ENCODE results near the gene DLG2.
"Not testable (repeated sequence)": the region's sequence is repeated elsewhere in the genome, so short reads cannot be mapped to it uniquely, and the experiment has no call there.

Gene DLG2

DNA sequence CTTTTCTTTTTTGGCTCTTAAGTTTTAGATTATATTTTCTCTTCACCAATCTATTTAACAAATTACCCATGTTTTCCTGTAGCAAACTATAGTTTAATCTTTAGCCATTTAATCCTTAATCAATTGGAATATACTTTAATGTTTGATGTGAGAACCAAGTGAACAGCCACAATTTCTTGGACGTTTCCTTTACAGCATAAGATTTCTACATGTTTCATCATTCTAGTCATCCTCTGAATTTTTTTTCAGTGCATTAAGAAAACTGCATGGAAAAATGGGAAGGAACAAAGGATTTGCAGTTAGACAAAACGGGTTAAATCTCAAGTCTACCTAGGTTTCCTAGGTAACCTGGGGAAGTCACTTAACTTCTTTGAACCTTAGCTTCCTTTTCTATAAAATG, 1833.8 kb downstream of the DLG2 start:
- no peak for DNase-seq

DNA sequence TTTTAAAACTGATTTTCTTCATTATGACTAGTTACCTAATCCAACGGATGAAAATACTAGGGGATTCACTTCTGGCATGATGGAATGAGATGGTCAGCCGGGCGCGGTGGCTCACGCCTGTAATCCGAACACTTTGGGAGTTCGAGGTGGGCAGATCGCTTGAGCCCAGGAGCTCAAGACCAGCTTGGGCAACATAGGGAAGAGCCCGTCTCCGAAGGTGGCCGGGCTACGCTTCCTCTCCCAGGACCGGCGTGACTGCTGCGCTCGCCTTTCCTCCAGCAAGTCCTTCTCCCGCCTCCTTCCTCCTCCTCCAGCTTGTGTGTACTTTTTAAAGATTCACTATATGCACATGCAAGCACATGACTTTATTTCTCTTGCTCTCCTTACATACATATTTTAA, 1835.6 kb downstream of the DLG2 start:
- no peak for DNase-seq

DNA sequence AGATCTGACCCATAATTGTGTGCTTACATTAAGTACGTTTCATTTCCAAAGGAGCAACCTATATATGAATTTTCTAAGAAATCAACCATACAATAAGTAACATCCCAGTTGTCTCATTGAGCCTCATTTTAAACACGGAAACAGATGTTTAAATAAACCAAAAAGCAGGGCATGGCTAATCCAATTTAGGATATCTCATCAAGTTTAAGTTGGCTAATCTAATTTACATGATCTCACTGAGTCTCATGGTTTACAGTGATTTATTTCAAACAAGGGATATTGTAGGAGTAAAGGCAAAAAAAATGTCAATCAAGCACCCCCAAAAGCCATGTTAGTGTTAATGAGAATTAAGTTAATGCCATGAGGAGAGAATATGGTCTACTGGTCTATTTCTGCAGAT, 1841.2 kb downstream of the DLG2 start:
- DNase-seq = no peak

DNA sequence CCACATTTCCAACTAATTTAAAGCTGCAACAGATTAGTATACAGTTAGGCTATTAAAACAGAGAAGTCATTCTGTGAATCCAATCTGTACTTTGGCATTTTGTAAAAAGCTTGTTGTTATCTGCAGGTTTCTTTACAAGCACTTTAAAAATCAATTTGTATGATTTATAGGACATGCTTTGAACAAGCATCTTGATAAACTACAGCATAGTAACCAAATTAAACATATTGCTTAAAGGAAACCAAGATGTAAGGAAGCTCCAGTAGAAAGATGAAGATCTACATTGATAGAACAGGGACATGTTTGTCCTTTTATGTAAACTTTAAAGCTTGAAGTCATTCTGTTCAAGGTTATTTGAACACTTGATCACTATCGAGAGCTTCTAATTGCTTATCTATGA, 1842.7 kb downstream of the DLG2 start:
- no peak for DNase-seq

DNA sequence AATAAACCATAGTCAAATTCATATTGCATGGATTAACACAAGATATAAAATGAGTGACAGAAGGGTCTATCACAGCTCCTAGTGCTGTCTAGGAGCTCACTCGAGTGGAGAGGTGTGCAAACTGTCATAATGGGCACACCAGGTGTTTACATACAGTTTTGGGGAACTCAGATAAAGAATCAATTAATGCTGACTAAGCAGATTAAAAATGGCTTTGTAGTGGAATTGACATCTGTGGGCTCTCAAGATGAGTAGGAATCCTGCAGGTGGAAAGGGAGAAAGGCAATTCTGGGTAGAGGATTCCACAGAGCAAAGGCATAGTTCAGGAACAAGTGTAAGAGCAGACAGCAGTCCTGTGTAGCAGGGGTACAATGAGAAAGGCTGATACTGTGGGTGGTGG, 1844.8 kb downstream of the DLG2 start:
- no peak for DNase-seq

DNA sequence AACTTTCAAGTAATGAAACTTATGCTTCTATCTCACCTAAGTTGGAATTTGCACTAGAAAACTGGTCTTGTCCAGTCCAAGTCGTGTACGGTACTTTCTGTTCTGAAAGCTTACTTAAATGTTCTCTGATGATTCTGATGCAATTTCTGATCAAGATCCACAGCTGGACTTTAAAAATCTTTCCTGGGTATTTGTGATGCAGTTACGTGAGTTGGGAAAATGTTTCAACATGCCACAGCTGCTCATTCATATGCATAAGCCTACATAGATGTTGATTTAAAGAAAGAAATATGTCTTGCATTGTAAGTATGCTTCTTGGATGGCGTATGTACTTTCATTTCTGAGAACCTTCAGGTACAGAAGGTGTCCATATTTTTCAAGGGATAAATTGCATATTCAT, 1847.3 kb downstream of the DLG2 start:
- DNase-seq = no peak

DNA sequence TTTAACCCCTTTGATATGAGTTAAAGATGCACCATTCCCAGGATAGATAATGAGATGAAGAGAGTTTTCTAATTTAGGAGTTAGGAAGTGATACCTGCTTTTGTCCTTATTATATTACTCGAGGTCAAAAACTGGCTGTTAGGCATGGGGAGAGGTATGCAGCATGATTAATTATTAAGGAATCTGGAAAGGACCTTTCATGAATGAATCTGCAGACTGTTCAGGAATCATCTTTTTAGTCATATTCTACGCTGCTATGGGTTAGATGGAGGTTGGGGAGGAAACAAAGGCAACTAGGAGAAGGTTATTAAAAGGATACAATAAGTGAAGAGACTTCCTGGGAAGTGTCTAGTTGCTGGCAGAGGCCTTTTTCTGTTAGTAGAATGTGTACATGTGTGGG, 1848.5 kb downstream of the DLG2 start:
- DNase-seq = no peak

DNA sequence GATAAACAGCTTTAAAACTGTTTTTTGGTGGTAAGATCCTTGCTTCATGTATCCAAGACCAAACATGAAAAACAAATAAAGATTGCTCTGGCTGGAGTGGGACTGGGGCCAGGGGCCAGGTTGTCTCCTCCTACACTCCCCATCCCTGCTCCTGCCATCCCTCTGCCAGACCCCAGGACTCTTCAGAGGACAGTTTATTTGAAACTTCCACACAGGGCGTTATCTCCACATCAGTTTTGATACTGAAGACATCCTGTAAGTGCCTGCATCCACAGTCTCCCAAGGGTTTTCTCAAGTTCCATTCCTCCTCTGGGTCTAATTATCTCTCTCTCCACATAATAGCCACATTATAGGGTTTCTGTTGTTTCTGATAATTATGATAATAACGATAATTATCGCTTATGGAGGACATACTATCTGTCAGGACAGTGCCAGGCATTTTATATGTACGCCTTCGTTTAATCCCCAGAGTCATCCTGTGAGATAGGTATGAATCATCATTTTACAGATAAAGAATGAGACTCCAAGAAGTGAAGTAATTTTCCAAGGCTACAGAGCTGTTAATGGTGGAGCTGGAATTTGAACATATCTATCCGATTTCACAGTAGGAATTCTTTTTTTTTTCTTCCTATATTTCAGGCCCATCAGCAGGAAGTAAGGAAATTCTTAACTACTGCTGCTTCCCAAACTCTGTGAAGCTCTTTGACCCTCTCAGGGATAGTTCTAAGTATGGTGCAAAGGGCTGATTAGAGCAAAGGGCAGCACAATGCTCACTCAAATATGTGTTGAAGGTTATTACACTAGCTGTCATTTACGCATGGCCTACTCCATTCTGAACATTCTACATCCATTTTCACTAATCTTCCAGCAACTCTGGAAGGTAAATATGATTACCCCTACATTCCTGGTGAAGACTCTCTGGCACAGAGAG, 1852.9 kb downstream of the DLG2 start:
- no peak for DNase-seq

DNA sequence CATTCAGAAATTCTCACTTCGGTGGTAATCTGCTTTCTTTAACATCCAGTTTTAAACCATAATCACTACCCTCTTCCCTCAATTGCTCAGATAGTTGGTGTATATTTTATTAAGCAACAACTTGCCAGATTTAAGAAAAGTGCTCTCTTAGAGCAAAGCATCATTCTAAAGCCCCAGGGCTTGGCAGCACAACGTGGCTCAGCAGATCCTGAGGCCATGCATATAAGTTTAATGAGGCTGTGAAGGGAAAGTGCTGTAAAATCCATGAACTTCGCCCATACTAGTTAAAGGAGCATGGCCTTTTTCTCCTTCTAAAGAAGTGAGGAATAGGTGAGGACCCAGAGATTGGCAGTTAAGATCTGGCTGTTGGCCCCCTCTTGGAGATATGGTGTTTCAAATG, 1858.7 kb downstream of the DLG2 start:
- DNase-seq = no peak

DNA sequence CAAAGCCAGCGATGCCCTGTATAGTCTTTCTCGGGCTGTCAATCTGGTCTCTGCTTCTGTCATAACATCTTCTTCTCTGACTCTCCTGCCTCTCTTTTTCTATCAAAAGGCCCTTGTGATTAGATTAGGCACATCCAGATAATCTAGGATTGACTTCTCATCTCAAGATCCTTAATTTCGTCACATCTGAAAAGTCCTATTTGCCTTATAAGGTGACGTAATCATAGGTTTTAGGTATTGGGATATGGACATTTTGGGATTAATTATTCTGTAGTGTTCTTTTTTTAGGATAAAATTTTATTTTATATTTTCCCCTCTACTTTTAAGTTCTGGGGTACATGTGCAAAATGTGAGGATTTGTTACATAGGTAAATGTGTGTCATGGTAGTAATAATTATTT, 1860.2 kb downstream of the DLG2 start:
- DNase-seq = no peak

DNA sequence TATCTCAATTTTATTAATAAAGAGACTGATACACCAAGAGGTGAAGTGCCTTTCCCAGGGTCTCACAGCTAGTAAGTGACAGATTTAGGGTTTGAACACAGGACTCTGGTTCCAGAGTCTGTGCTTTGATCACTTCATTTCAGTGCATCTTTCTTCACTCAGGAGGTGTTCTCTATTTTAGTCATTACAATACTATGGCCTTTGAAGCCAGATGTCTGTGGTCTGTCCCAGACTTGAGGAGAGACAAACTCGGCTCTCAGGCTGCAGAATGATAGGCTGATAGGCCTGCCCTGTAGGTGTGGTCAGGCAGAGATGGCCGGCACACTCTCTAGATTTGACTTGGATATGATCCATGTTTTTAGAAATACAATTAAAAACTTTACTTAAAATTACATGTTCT, 1862.5 kb downstream of the DLG2 start:
- DNase-seq = no peak

DNA sequence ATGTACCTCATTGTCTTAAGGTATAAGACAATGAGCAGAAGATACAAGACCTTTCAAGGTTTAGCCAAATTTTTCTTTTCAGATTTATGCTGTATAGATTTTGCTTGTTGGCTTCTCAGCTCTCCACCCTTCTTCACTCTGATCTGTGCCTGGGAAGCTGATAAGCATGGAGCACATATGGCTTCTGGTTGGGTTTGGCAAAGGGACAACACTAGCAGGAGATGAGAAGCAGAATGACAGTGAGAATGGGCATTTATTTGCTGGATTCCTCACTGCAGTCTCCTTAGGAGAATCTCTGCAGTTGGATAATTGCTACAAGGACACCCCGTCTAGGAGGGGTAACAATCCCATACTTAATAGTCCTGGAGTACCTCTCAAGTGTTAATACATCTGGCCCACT, 1866.2 kb downstream of the DLG2 start:
- no peak for DNase-seq

DNA sequence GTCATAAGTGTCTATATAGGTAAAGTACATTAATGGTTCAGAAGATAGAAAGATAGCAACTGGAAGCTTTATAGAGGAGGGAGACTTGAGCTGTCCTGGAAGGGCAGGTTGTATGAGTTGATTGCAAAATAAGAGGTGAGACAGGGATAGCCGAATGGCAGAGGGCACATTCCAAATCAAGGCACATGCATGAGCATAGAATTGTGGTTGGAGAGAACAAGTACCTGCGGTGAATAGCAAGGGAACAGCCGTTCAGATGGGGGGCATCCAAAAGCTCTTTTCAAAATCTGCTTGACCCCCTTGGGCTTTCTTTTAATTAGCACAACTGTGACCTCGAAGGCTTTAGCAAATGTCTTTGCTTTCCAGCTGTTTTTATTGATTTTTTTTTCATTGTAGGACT, 1868.0 kb downstream of the DLG2 start:
- DNase-seq = no peak

DNA sequence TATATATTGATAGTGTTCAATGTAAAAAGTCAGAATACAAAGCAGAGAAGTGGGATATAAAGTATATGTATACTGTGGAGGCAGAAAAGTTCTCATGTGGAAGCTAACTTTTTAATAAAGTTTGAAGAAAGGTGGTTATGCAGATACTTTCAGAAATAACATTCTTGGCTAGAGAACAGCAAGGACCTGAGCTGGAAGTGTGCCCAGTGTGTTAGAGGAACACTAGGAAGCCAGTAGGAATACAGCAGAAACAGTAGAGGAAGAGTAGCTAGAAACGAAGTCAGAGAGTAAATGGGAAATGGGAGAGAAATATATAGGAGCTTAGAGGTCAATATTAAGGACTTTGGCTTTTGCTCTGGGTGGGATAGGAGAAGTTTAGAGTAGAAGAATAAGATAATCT, 1876.1 kb downstream of the DLG2 start:
- no peak for DNase-seq

DNA sequence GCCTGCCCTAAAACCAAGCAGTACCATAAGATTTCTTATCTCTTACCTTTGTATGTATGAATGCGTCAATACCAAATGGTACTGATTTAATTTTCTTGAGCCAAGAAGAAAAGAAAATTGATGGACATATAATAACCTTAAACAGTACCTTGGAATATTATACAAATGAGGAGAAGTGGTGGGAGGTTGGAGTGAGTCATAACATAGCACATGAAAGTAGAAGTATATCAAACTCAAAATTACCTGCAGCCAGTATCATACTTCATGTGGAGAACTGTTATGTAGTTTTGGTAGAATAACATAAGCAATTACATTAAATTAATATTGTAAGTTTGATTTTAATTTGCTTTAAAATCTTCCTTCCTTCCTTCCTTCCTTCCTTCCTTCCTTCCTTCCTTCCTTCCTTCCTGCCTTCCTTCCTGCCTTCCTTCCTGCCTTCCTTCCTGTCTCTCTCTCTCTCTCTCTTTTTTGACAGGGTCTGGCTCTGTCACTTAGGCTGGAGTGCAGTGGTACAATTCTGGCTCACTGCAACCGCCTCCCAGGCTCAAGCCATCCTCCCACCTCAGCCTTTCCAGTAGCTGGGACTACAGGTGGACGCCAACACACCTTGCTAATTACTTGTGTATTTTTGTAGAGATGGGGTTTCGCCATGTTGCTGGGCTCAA, 1880.1 kb downstream of the DLG2 start:
- DNase-seq = no peak

DNA sequence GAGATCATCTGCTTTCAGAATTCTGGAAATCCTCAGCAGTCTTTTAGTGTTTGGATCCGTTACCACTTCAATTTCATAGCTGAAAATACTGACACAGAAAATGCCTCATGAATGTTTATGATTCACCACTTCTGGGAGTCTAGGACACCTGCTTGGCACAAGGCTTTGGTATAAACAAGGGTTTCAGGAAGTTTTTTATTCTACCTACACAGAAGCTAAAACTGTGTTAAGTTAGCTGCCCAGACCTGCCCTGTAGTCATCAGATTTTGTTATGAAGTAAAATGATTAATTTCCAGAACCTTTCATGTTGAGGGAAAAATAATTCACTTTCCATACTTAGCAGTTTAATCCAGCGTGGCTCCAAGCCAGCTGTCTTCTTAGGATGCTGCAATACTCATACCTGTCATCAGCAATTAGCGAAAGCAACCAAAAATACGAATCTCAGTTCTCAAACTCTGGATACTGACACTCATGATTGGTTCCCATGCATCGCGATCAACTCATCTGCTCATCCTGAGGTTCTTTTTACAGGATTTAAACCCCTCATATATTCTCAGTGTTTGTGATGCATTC, 1882.4 kb downstream of the DLG2 start:
- DNase-seq = no peak

DNA sequence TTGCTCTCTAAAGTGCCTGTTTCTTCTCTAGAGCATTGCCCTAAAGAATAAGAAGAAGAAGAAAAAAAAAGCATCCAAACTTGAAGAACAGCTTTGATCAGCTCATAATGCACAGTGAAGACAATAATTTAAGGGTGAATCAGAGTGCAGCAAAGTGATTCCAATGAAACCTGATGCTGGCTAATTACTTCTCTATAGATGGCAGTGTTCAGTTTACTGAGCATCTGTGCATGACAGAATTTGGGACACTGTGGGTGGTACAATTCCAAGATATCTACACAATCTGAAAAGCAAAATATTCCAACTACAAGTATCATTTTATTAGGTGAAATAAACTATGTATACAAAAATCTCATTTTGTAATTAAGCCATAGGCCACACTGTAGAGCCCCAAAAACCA, 1890.5 kb downstream of the DLG2 start:
- no peak for DNase-seq

DNA sequence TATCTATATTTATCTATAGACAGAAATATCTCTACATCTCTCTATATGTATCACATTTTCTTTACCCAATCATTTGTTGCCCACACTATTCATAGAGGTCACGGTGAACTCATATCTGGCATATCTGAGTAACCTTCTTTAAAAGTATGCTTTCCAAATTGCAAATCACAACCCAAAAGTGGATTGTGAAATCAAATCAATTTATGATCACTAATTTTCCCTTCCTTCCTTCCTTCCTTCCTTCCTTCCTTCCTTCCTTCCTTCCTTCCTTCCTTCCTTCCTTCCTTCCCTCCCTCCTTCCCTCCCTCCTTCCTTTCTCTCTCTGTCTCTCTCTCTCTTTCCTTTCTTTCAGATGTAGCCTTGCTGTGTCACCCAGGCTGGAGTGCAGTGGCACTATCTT, 1893.0 kb downstream of the DLG2 start:
- no peak for DNase-seq

DNA sequence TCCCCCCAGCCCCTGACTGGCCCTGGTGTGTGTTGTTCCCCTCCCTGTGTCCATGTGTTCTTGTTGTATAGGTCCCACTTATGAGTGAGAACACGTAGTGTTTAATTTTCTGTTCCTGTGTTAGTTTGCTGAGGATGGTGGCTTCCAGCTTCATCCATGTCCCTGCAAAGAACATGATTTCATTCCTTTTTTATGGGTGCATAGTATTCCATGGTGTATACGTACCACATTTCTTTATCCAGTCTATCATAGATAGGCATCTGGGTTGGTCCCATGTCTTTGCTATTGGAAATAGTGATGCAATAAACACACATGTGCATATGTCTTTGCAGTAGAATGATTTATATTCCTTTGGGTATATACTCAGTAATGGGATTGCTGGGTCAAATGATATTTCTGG, 1895.9 kb downstream of the DLG2 start:
- DNase-seq = not testable (repeated sequence)

DNA sequence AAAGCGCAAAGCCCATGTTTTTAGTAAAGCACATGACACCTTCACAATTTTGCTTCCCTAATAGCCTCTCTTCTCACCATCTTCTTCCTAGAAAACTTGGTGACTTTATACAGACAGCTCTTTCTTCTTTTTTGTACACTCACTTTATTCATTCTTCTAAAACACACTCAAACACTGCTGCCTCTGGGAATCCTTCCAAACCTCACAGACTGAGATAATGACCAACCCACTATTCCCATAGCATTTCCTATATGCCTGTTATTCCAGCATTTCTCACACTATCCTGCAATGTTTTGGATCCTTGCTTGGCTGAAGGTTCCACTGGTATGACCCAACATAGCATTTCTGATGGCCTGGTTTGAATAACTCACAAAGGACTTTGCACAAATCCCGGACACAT, 1898.9 kb downstream of the DLG2 start:
- no peak for DNase-seq

DNA sequence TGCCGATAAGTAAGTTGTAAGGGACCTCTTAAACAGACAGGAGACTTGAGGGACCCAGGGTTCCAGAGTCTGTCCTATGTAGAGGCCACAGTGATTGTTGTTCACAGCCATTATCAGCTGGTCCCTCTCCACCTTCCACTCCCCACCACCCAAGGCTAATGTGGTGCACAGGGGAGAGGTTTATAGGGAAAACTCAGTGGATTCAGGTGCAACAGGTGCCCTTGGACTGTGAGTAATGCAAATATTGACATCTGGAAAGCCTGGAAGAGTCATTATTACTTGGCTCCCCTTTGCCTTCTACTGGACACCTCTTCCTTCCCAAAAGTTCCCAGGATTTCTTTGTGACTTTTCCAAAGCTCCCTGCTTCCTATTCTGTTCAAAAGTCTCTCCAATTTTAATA, 1899.9 kb downstream of the DLG2 start:
- no peak for DNase-seq

DNA sequence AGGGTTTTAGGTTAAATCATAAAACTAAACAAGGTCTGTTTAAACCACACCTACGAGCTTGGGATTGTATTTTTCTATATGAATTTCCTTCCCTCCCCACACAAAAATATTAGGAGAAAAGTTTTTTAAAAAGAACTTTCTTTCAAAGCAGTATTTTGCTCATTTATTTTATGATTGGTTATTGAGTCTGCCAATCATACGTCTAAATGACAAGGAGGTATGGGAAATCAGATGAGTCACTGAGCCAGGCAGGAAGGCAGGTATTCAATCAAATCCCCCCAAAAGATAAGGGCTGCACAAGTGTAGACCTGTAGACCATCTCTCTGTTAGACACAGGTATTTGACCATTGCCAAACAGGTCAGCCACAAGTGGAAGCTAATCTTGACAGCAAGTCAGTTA, 1900.8 kb downstream of the DLG2 start:
- no peak for DNase-seq

DNA sequence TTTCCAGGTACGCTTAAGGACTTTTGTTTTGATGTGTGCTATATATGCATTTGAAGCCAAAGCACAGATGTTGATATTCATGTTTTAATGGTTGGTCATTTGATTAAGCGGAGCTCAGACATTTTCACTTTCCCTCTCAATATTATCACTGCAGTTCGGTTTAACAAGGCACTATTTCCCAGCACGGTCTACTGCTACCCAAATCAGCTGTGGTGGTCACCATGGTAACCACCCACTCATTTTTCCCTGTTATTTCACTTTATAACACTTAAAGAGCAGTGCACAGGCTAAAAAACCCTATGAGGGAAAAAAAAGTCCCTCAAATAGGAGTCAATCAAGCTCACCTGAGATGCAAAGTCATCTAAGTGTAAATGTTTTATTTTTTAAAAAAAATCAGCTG, 1901.4 kb downstream of the DLG2 start:
- DNase-seq = no peak

DNA sequence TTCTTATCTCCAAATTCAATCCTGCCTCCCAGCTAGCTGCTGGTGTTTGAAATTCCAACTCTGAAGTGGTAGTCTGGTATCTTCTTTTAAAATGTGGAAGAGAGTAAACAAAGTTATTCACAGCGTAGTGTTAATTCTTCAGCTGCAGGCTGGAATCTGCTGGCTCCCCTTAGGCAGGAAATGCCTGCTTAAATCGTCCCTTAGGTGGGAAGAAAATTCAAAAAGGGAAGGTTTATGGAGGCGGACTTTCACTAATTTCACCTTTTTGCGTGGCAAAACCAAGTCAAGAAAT, 1901.9 kb downstream of the DLG2 start:
- DNase-seq = no peak

DNA sequence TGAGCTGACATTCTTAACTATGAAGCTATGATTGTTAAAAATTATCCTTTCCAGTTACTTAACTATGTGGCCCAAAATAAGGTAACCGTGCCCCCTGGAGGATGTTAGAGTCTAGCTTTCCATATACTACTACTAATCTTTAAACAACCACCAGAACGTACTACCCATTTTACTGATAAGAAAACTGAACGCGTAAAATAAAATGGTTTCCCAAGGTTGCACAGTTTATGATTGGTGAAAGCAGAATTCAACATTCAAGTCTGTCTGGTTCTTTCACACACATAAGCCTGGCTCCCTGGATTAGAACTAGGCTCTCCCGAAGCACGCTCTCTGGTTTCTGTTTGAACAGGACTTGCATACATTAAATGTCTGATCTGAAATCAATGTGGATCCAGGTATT, 1903.1 kb downstream of the DLG2 start:
- DNase-seq = no peak
